HG03378 (cell line): ENCODE measurements around the gene KCNIP2.
"Not testable (repeated sequence)": the region's sequence is repeated elsewhere in the genome, so short reads cannot be mapped to it uniquely, and the experiment has no call there.

Source experiments
- ATAC-seq: cut with Tn5 transposase; IDR thresholded peaks from one replicate; pipeline ENCODE4 v1.9.1; 2021; ENCODE audit warnings: mild to moderate bottlenecking, moderate library complexity; ENCODE audit not compliant: unreplicated experiment

Gene KCNIP2

GRCh38 chr10:101829561-101830315, 13.9 kb downstream of the KCNIP2 start:
- ATAC-seq, result peak; percentile 4

- no peak for ATAC-seq
These were observed 14.6 kb downstream of the KCNIP2 start for GRCh38 chr10:101828766-101829551.

- no peak for ATAC-seq
These were observed 15.5 kb downstream of the KCNIP2 start for GRCh38 chr10:101827919-101828600.

DNA sequence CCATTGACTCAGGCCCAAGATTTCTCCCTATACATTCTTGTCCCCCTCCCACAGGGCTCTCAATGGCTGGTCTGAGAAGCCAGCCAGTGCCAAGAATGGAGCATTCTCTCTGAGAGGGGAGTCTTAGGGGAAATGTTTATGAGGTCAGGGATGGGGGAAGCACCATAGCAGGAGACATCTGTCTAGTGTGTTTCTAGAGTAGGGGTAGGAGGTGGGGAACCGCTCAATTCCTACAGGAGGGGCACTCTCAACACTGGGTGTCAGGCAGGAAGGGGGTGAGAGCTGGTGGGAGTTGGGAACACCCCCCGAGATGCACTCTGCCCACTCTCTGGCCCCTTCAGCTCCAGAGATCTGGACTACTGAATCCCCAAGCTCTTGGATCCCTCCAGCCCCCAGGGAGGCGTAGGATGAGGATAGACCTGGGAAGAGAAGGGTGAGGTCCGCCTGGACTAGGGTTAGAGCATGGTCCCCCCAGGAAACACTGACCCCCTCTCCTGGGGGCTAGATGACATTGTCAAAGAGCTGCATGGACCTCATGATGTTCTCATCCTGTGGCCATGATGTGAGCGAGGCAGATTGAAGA, 16.7 kb downstream of the KCNIP2 start:
- ATAC-seq, result no peak

DNA sequence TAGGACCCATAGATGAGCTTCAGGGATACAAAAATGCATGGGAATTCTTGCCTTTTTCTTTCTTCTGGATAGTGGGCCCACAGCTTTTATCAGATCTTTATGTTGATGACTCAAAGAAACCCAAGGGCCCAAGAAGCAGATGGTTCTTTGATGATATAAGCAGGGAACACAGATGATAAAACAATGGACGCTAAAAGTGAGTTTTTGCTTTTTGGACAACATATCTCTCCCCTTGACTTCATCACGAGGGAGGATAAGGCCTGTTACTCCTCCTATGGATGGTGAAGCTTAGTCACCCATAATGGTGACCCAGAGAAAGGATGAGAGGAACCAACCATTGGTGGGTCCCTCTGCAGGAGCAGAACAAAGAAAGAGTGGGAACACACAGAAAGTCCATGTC, 18.9 kb downstream of the KCNIP2 start:
- ATAC-seq, result no peak

GRCh38 chr10:101818872-101819633, 24.5 kb downstream of the KCNIP2 start:
- peak; percentile 12 for ATAC-seq

DNA sequence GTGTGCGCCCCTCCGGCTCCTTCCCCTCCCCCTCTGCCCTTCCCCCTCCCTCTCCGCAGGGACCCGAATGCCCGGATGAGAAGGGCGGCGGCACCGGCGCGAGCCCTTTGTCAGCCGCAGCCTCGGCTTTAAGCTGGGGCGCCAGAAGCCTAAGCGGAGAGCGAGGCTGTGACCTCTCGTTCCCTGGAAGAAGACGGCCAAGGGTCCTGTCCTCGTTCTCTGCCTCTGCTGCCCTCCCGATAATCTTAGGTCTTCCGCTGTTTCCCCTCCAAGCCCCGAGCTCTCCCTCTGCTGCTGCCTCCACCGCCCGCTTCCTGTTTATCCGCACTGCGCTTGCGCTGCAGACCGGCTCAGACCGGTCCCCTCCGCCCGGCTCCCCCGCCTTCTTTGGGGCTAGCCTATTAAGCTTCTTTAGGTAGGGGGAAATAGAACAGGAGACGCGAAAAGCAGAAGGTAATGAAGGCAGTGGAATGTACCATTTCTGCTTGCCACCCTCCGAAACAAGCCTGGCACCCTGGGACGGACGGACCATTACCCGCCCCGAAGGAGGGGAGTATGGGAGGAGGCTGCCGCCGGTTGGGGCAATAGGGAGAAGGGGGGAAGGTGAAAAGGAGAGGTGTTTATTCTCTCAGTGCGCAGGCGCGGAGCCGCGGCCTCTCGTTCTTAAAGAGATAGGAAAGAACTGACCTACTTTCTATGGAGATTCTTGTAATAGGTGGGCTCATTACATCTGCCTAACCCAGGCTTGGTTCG, 25.3 kb downstream of the KCNIP2 start, which contains the start of gene OGA:
Gene OGA (minus strand): TSS at position 326 of the 753 bp plus-strand sequence. CDS start 422 bp downstream, outside the sequence.
- ATAC-seq, result peak; percentile 85

DNA sequence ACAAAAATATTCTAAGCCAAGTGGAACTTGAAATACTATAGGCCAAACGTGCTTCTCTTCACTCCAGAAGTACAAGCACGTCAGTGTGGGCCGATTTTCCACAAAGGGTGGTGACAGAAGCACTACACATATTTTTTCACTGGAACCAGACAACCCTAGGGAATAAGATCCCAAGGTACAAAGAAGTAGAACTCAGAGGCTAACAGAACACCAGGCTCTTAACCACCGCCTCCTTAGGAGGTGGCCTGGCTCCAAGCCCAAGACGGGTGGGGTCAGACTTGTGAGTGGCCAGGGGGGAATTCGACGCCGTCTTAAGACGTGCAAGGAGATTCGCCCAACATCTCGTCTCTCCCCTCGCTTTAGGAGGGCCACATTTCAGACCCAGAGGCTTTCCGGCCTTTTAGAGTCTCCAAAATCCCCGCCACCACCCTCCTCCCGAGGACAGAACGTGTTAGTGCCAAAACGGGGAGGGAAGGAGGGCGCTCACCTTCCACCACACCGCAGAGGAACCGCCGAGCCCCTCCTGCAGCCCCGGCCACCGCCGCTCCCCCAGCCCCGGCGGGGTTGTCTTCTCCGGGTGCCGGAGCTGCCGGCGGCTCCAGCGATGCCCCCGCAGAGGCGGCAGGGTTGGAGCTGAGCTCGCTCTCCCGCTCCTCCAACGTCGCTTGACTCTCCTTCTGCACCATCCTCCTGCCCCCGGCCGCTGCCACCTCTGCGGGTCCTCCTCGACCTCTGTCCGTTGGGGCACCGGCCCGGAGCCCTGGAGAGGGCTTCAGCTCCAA, 26.1 kb downstream of the KCNIP2 start:
- ATAC-seq, result no peak

DNA sequence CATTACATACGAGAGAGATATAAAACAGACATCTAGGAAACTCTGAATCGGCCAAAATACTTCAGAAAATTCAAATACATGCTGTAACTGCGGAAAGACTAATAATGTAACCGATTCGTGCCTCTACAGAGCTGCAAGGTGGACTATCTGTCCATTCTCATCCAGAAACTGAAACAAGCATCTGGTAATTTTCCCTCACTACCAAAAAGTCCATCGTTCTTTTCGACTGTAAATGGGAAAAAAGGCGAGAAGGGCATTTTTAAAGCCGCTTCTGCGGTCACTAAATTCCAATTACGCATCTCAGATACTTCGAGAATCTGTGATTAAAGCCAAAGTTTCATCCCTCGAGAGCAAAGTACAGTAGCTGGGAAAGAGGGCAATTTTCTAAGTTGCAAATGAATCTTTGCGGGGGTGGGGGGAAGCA, 26.7 kb downstream of the KCNIP2 start:
- no peak for ATAC-seq

GRCh38 chr10:101816376-101816775, 27.2 kb downstream of the KCNIP2 start:
- no peak for ATAC-seq

GRCh38 chr10:101814466-101815071, 29.0 kb downstream of the KCNIP2 start:
- peak; percentile 28 for ATAC-seq

GRCh38 chr10:101812606-101813005, 31.0 kb downstream of the KCNIP2 start:
- ATAC-seq, result no peak

- ATAC-seq, result no peak
These were observed 36.4 kb downstream of the KCNIP2 start for GRCh38 chr10:101807158-101807557.

DNA sequence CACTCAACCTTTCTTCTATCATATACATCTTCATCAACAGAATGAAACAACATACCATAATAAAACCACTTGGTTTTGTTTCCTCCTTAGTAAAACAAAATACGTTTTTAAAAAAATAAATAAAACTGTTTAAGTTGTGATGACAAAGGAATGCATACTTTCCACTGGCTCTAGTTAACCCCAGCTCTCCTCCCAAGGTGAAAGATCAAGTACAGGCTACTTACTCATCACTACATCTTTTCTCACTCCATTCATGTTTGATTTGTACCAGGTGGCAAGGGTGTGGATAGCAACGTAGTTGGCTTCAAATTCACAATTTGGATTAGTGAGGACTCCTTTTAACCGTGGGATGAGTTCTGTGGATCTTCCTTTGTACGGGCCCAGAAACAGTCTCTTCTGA, 40.1 kb downstream of the KCNIP2 start:
- ATAC-seq, result no peak

GRCh38 chr10:101797403-101798059, 46.1 kb downstream of the KCNIP2 start:
- no peak for ATAC-seq

GRCh38 chr10:101793526-101793925, 50.1 kb downstream of the KCNIP2 start:
- ATAC-seq, result no peak

GRCh38 chr10:101789686-101790085, 53.9 kb downstream of the KCNIP2 start:
- no peak for ATAC-seq

GRCh38 chr10:101789231-101789630, 54.4 kb downstream of the KCNIP2 start:
- ATAC-seq, result not testable (repeated sequence)
